ENCODE measurements around the gene CIB2. TPM values are rescaled to one million over a fixed set of nuclear protein-coding genes. Genes with fewer than 3 reads are reported as not detected.

CIB2 gene
- total and polyA plus RNA-seq, 4 donors, result 18.2 to 81.4 (median 46.5) TPM

DNA sequence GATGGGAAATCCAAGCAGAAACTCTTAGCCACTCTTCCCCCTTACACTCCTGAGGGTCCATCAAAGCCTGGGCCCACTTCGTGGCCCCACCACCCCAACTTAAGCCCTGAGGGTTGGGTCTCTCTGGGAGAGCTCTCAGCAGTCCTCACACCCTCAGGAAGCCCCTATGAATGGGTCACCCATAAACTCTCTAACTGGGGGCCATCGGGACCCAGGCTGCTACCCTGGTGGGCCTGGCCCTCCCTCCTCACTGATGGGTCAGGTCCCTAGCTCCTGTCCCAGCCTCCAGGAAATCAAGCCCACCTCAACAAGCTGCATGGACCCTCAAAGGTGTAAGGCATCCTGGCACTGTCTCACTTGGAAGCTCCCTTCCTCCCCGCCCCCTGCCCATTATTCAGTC lies 19.5 kb downstream of the CIB2 start:
- H3K9me3 ChIP-seq (ENCODE audit: control insufficient read depth, insufficient read depth, low read length), result no peaks in the 10 kb centered on the region
- peaks cover 23% of the 10 kb centered on the region for H3K36me3 ChIP-seq (ENCODE audit: control insufficient read depth, insufficient read depth, low read length)
- H3K27me3 ChIP-seq (ENCODE audit: control insufficient read depth, insufficient read depth, low read length), result no peaks in the 10 kb centered on the region
- 92% methylated on average over 2 of the region's 3 CpGs for WGBS (ENCODE audit: insufficient coverage)
- no peak overlapping the region for H3K27ac ChIP-seq (ENCODE audit: low read depth, low read length)
- no peak for DNase-seq (ENCODE audit: low read depth in 4 of 6, low spot score in 6 of 6)
- H3K4me1 ChIP-seq (ENCODE audit: control insufficient read depth, insufficient read depth, low read length), result no peaks in the 10 kb centered on the region
- H3K4me3 ChIP-seq (ENCODE audit: low read depth, low read length), result no peak overlapping the region

DNA sequence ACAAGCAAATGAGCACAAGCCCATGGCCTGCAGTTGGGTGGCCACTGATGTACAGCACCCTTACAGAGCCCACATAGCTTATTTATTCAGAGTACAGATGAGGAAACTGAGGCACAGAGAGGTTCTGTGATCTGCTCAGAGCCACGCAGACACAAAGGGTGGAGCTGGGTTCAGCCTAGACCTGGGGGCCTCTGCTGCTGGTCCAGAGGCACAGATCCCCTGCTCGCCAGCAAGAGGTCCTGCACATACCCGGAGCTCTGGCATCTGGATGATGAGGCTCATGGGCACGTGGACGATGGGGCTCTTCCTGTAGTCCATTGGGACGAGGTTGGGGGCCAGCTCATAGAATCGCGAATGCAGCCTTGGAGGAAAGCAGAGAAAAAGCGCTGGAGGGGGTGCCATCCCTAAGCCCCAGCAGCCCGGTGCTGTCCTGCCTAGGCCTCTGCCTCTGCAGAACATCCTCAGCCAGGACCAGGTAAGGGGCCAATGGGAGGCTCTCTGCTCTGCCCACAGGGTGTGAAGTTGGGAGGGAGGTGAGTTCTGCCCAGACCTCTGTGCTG lies 20.2 kb downstream of the CIB2 start:
- no peak overlapping the region for H3K4me3 ChIP-seq (ENCODE audit: low read depth, low read length)
- peaks cover 23% of the 10 kb centered on the region for H3K36me3 ChIP-seq (ENCODE audit: control insufficient read depth, insufficient read depth, low read length)
- no peaks in the 10 kb centered on the region for H3K9me3 ChIP-seq (ENCODE audit: control insufficient read depth, insufficient read depth, low read length)
- no peak for DNase-seq (ENCODE audit: low read depth in 4 of 6, low spot score in 6 of 6)
- H3K27me3 ChIP-seq (ENCODE audit: control insufficient read depth, insufficient read depth, low read length), result no peaks in the 10 kb centered on the region
- no peak overlapping the region for H3K27ac ChIP-seq (ENCODE audit: low read depth, low read length)
- WGBS (ENCODE audit: insufficient coverage), result 93% methylated on average over 10 of the region's 10 CpGs
- H3K4me1 ChIP-seq (ENCODE audit: control insufficient read depth, insufficient read depth, low read length), result no peaks in the 10 kb centered on the region

DNA sequence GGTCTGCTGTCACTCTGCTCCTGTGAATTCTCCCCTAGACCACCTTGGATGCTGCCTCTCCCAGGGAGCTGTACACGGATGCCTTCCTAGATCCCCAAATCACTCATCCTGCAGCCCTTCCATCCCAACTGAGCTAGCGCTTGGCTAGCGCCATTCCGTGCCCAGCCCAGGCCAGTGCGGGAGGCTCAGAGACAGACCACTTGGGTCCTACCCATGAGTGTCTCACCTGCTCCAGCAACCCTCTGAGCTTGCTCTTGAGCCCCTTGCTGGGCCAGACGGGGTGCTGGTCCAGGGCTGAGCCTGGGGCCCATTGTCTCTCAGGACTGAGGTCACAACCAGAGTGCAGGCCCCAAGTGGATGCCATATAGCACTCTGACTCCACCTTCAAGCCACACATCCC lies 21.1 kb downstream of the CIB2 start:
- no peaks in the 10 kb centered on the region for H3K4me1 ChIP-seq (ENCODE audit: control insufficient read depth, insufficient read depth, low read length)
- H3K27ac ChIP-seq (ENCODE audit: low read depth, low read length), result no peak overlapping the region
- no peak for DNase-seq (ENCODE audit: low read depth in 4 of 6, low spot score in 6 of 6)
- peaks cover 31% of the 10 kb centered on the region for H3K36me3 ChIP-seq (ENCODE audit: control insufficient read depth, insufficient read depth, low read length)
- 92% methylated on average over 6 of the region's 6 CpGs for WGBS (ENCODE audit: insufficient coverage)
- no peak overlapping the region for H3K4me3 ChIP-seq (ENCODE audit: low read depth, low read length)
- H3K9me3 ChIP-seq (ENCODE audit: control insufficient read depth, insufficient read depth, low read length), result no peaks in the 10 kb centered on the region
- no peaks in the 10 kb centered on the region for H3K27me3 ChIP-seq (ENCODE audit: control insufficient read depth, insufficient read depth, low read length)

DNA sequence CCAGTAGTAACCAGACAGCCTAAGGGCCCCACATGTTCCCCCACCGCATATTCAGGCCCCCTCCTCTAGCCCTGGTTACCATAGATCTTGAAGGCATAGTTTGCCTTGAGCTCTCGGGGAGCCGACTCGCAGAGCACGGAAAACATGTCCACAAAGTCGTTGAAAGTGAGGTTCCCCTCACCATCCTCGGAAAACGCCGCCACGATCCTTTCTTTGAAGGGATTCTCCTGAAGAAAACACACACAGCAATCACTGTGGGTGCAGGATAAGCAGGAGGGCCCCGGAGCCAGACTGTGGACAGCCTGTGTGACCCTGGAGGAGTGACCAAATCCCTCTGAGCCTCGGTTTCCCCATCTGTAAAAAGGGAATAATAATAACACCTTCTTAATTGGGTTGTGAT lies 22.1 kb downstream of the CIB2 start:
- no peaks in the 10 kb centered on the region for H3K27me3 ChIP-seq (ENCODE audit: control insufficient read depth, insufficient read depth, low read length)
- DNase-seq (ENCODE audit: low read depth in 4 of 6, low spot score in 6 of 6), result no peak
- H3K36me3 ChIP-seq (ENCODE audit: control insufficient read depth, insufficient read depth, low read length), result peaks cover 37% of the 10 kb centered on the region
- no peaks in the 10 kb centered on the region for H3K9me3 ChIP-seq (ENCODE audit: control insufficient read depth, insufficient read depth, low read length)
- no peaks in the 10 kb centered on the region for H3K4me1 ChIP-seq (ENCODE audit: control insufficient read depth, insufficient read depth, low read length)
- H3K4me3 ChIP-seq (ENCODE audit: low read depth, low read length), result no peak overlapping the region
- 90% methylated on average over 7 of the region's 12 CpGs for WGBS (ENCODE audit: insufficient coverage)
- H3K27ac ChIP-seq (ENCODE audit: low read depth, low read length), result no peak overlapping the region

DNA sequence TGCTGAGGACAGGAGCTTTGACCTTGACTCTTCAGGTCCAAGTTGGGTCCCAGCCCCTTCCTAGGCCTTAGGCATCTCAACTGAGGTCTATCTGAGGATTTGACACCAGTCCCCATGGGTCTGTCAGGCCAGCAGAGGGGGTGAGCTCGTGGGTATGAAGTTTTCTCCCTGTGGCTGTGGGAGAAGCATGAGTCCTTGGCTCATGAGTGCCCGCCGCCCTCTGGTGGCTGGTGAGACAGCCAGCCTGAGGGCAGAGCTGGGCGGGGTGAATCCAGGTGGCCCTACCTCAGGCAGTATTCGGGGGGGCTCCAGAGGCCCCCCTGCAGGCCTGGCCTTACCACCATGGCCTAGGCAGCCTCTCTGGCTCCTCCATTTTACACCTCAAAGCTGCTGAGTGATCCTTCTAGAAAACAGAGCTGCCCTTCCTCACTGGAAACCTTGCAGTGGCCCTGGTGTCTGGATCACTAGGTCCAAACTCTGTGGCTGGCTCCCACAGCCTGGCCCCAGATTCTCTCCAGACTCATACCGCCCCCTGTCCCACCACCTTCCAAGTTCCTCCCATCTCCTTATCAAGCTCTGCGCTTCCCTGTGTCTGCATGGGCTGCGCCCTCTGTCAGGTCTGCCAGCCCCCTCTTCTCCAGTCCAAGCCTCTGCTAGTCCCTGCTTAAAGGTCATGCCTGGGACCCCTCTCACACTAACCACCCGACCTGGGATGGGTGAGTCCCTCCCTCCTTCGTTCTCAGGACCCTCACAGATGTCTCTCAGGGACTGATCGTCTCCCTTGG lies 22.8 kb downstream of the CIB2 start:
- Histone ChIP-seq H3K36me3 (ENCODE audit: control insufficient read depth, insufficient read depth, low read length) (peaks cover 43% of the 10 kb centered on the region), H3K27me3 (ENCODE audit: control insufficient read depth, insufficient read depth, low read length) (no peaks in the 10 kb centered on the region), H3K4me3 (ENCODE audit: low read depth, low read length) (no peak overlapping the region), H3K4me1 (ENCODE audit: control insufficient read depth, insufficient read depth, low read length) (no peaks in the 10 kb centered on the region), H3K9me3 (ENCODE audit: control insufficient read depth, insufficient read depth, low read length) (no peaks in the 10 kb centered on the region), H3K27ac (ENCODE audit: low read depth, low read length) (no peak overlapping the region)
- 47% methylated on average over 11 of the region's 11 CpGs for WGBS (ENCODE audit: insufficient coverage)
- DNase-seq (ENCODE audit: low read depth in 4 of 6, low spot score in 6 of 6), result peak in 4 of 6 donors; percentile 31 to 87 (median 62)

DNA sequence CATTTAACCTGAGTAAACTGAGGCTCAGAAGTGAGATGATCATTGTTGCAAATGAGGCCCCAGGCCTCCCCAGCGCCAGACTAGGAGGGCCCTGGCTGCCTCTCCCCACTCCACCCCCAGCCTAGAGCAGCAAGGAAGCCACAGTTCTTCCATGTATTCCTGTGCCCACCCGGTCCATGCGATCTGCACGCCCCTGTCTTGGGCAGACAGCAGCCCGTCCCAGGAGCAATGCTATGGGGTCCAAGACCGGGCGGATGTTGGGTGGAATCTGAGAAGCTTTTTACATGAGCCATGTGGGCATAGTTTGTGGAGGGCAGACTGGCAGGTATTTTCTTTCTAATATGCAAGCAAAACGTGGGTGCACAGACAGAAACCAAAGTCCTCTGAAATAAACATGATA lies 23.8 kb downstream of the CIB2 start:
- 98% methylated on average over 8 of the region's 8 CpGs for WGBS (ENCODE audit: insufficient coverage)
- no peak for DNase-seq (ENCODE audit: low read depth in 4 of 6, low spot score in 6 of 6)
- Histone ChIP-seq H3K36me3 (ENCODE audit: control insufficient read depth, insufficient read depth, low read length) (peaks cover 49% of the 10 kb centered on the region), H3K4me1 (ENCODE audit: control insufficient read depth, insufficient read depth, low read length) (no peaks in the 10 kb centered on the region), H3K9me3 (ENCODE audit: control insufficient read depth, insufficient read depth, low read length) (no peaks in the 10 kb centered on the region), H3K27ac (ENCODE audit: low read depth, low read length) (no peak overlapping the region), H3K4me3 (ENCODE audit: low read depth, low read length) (no peak overlapping the region), H3K27me3 (ENCODE audit: control insufficient read depth, insufficient read depth, low read length) (no peaks in the 10 kb centered on the region)

DNA sequence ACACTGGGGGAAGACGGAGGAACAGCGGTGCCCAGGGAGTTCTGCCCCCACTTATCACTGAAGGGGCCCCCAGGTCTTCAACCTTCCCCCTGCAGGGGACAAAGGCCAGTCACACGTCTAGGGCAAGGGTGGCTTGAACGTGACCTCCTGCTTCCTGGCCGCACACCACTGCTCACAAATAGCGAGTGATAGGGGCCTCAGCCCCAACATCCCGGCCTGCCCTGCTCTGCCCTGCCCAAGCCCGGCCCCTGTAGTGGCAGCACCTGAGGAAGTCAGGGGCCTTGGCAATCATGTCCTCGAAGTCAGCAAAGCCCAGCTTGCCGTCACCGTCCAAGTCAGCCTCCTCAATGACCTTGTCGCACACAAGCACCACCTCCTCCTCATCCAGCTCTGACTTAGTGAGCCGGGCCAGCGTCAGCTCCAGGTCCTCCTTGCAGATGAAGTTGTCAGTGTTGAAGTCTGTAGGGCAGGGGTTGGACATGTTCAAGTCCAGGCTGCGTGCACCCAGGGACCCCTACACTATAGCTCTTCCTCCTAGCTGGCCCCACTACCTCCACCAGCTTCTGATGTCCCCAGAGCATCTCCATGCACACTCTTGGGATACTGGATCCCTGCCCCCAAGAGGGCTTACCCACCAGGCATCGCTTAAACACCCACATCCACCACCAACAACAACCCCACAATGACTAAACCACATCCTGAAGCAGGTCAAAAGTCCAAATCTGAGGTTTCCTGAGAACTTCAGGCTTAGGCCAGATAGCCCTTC lies 25.6 kb downstream of the CIB2 start:
- Histone ChIP-seq H3K4me3 (ENCODE audit: low read depth, low read length) (no peak overlapping the region), H3K4me1 (ENCODE audit: control insufficient read depth, insufficient read depth, low read length) (no peaks in the 10 kb centered on the region), H3K36me3 (ENCODE audit: control insufficient read depth, insufficient read depth, low read length) (peaks cover 51% of the 10 kb centered on the region), H3K9me3 (ENCODE audit: control insufficient read depth, insufficient read depth, low read length) (no peaks in the 10 kb centered on the region), H3K27me3 (ENCODE audit: control insufficient read depth, insufficient read depth, low read length) (no peaks in the 10 kb centered on the region), H3K27ac (ENCODE audit: low read depth, low read length) (no peak overlapping the region)
- no peak for DNase-seq (ENCODE audit: low read depth in 4 of 6, low spot score in 6 of 6)
- 90% methylated on average over 15 of the region's 16 CpGs for WGBS (ENCODE audit: insufficient coverage)

DNA sequence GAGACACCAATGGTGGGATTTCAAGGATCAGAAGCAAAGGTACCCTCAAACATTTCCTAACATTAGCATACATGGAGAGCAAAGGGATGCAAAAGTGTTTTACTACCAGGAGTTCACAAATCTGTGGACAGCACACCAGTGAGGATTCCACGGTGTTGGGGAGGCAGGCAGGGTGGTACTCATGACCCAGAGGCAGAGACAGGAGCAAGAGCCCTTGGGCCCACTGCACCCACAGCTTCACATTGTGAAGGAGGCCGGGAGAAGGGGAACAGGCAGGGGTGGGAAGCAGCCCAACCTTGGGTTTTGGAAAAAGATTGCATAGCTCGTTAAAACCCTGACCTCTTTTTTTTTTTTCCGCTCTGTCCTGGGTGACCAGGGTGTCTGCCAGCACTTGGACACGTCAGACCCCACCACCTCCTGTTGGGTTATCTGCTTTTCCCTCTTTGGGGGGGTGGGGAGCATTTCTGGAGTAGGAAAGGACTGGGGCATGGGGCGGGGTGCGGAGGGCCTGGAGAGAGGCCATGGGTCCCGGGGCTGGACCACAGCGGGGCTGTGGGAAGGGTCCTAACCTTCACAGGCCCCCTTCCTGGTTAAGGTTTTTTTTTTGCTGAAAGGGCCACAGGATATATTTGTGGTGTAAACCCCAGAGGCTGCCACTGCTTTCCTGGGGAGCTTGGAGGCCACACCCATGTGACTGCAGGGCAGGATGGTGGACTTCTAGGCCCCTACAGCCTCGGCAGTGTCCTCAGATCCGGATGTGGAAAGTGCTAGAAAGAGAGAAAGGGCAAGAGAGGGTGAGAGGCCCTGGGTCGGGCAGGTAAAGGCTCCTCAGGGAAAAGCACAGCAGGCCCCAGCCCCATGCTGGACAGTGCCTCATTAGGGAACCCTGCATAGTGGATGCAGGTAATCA lies 26.4 kb downstream of the CIB2 start:
- no peaks in the 10 kb centered on the region for H3K9me3 ChIP-seq (ENCODE audit: control insufficient read depth, insufficient read depth, low read length)
- H3K36me3 ChIP-seq (ENCODE audit: control insufficient read depth, insufficient read depth, low read length), result peaks cover 46% of the 10 kb centered on the region
- H3K4me3 ChIP-seq (ENCODE audit: low read depth, low read length), result no peak overlapping the region
- no peak for DNase-seq (ENCODE audit: low read depth in 4 of 6, low spot score in 6 of 6)
- no peaks in the 10 kb centered on the region for H3K27me3 ChIP-seq (ENCODE audit: control insufficient read depth, insufficient read depth, low read length)
- no peaks in the 10 kb centered on the region for H3K4me1 ChIP-seq (ENCODE audit: control insufficient read depth, insufficient read depth, low read length)
- H3K27ac ChIP-seq (ENCODE audit: low read depth, low read length), result no peak overlapping the region
- WGBS (ENCODE audit: insufficient coverage), result 85% methylated on average over 10 of the region's 12 CpGs

DNA sequence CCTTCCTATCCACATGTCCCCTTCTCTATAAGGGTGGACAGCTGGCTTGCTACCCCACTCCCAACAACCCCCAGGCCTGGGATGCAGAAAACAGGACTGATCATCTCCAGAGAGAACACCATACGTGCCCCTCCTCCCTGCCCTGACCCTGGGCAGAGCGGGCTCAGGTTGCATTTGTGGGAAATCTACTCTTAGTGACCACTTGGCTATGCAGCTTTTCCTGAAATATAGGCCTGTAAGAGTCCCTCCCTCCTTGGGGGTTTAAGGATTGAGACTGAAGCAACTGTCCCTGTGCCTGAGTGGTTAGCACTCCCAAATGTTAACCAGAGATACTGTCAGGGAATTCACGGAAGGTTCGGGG lies 27.1 kb downstream of the CIB2 start:
- WGBS (ENCODE audit: insufficient coverage), result 85% methylated on average over 2 of the region's 4 CpGs
- Histone ChIP-seq H3K4me1 (ENCODE audit: control insufficient read depth, insufficient read depth, low read length) (no peaks in the 10 kb centered on the region), H3K27me3 (ENCODE audit: control insufficient read depth, insufficient read depth, low read length) (no peaks in the 10 kb centered on the region), H3K4me3 (ENCODE audit: low read depth, low read length) (no peak overlapping the region), H3K27ac (ENCODE audit: low read depth, low read length) (no peak overlapping the region), H3K36me3 (ENCODE audit: control insufficient read depth, insufficient read depth, low read length) (peaks cover 40% of the 10 kb centered on the region), H3K9me3 (ENCODE audit: control insufficient read depth, insufficient read depth, low read length) (no peaks in the 10 kb centered on the region)
- DNase-seq (ENCODE audit: low read depth in 4 of 6, low spot score in 6 of 6), result no peak

Data from spinal cord (tissue), 10 donors.